Esophagus squamous epithelium (tissue), 5 donors: ENCODE results near the gene E2F7. TPM values are rescaled to one million over a fixed set of nuclear protein-coding genes. Genes with fewer than 3 reads are reported as not detected.

Experiments
- DNase-seq: peaks from one replicate; lab custom pipeline; 2025; lab: John Stamatoyannopoulos, UW
- H3K27ac ChIP-seq, 4 donors: fragments of 200-600 bp; sonication (generic); one replicate each; pipeline ENCODE4 v1.5.1; 2016 to 2019; ENCODE audit warnings: mild to moderate bottlenecking in 1 of 4
- H3K27me3 ChIP-seq, 4 donors: fragments of 200-600 bp; sonication (generic); 1 replicate in 3 of 4; 2 replicates in 1 of 4; pipeline versions ENCODE4 v1.5.1 to v1.6.0; 2017 to 2021; ENCODE audit warnings: antibody characterized with exemption in 1 of 4
- H3K36me3 ChIP-seq, 3 donors: fragments of 200-600 bp; sonication (generic); one replicate each; pipeline ENCODE4 v1.5.1; 2016 to 2019
- H3K4me1 ChIP-seq, 3 donors: fragments of 200-600 bp; sonication (generic); one replicate each; pipeline ENCODE4 v1.5.1; 2017 to 2019
- H3K4me3 ChIP-seq, 4 donors: fragments of 200-600 bp; sonication (generic); 1 replicate in 3 of 4; 2 replicates in 1 of 4; pipeline ENCODE4 v1.5.1; 2016 to 2019; ENCODE audit warnings: mild to moderate bottlenecking in 2 of 4, moderate library complexity in 1 of 4
- H3K9me3 ChIP-seq, 3 donors: fragments of 200-600 bp; sonication (generic); one replicate each; pipeline ENCODE4 v1.5.1; 2016 to 2019
- POLR2A ChIP-seq, 4 donors: fragments of 450-650 bp; IDR thresholded peaks; one replicate each; pipeline ENCODE4 v1.6.1; 2017; ENCODE audit warnings: antibody characterized with exemption in 4 of 4, mild to moderate bottlenecking in 4 of 4, moderate library complexity in 3 of 4
- WGBS, 2 donors: methylation state at CpG; one replicate each; pipeline ENCODE4 v1.1.5; 2018; 5-methylcytosine and 5-hydroxymethylcytosine counted together
- intact Hi-C: fragments of 100-400 bp; cut with DNase I; formaldehyde crosslinking; loops from one replicate; pipeline ENCODE4 v1.15.0; 2022
- total RNA-seq, 4 donors: library from RNA; depleted of rRNA; stranded (reverse); fragments of >200 nt; gene quantifications; one replicate each; pipeline ENCODE4 v1.1.0, GENCODE V29; 2016
- TF ChIP-seq, protein P1 (sequence below), 6 experiments: fragments of 450-650 bp in 4 of 6; fragments of 200-600 bp in 2 of 6; sonication (generic) in 2 of 6; IDR thresholded peaks; one replicate each; pipeline ENCODE4 v1.5.1; 2016 to 2019; ENCODE audit warnings: antibody characterized with exemption in 6 of 6, mild to moderate bottlenecking in 4 of 6, moderate library complexity in 4 of 6
- donor health status: DM: yes; HTN: yes; CAD: no.

Gene E2F7
- total RNA-seq, 4 donors from 2014 or later, result 1.5 to 7.7 (median 7.1) TPM

DNA sequence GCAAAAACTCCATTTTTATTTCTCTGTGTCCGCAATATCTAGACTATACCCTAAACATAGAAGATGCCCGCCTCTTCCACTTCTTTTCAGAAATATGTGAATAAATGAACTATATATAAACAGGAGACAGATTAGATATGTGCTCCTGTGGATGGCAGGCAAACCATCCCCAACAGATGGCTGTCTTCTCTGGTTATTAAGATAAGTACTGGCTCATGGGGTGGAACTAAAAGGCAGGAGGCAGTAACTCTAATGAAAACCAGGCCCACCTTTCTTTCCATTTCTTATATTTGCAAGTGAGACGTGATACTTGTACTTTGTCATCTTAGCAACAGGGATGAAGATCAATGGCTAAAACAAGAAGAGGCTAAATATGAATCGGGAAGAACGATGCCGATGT lies 20.2 kb downstream of the E2F7 start:
- no peak for DNase-seq
- intact Hi-C loops, result no loop called here
- no peak overlapping the region for H3K27ac ChIP-seq
- no peaks in the 10 kb centered on the region for H3K4me1 ChIP-seq
- no peaks in the 10 kb centered on the region for H3K27me3 ChIP-seq
- WGBS, 2 donors, result 82 to 83% methylated on average over 6 of the region's 6 CpGs
- H3K36me3 ChIP-seq, result peaks cover 0 to 14% (median 0%) of the 10 kb centered on the region in 3 donors
- no peak overlapping the region for H3K4me3 ChIP-seq
- TF ChIP-seq, protein P1, sequence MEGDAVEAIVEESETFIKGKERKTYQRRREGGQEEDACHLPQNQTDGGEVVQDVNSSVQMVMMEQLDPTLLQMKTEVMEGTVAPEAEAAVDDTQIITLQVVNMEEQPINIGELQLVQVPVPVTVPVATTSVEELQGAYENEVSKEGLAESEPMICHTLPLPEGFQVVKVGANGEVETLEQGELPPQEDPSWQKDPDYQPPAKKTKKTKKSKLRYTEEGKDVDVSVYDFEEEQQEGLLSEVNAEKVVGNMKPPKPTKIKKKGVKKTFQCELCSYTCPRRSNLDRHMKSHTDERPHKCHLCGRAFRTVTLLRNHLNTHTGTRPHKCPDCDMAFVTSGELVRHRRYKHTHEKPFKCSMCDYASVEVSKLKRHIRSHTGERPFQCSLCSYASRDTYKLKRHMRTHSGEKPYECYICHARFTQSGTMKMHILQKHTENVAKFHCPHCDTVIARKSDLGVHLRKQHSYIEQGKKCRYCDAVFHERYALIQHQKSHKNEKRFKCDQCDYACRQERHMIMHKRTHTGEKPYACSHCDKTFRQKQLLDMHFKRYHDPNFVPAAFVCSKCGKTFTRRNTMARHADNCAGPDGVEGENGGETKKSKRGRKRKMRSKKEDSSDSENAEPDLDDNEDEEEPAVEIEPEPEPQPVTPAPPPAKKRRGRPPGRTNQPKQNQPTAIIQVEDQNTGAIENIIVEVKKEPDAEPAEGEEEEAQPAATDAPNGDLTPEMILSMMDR (IDR thresholded peaks at IDR 0.05), result no peak
- no peak for TF ChIP-seq POLR2A (IDR thresholded peaks at IDR 0.05)
- no peaks in the 10 kb centered on the region for H3K9me3 ChIP-seq

DNA sequence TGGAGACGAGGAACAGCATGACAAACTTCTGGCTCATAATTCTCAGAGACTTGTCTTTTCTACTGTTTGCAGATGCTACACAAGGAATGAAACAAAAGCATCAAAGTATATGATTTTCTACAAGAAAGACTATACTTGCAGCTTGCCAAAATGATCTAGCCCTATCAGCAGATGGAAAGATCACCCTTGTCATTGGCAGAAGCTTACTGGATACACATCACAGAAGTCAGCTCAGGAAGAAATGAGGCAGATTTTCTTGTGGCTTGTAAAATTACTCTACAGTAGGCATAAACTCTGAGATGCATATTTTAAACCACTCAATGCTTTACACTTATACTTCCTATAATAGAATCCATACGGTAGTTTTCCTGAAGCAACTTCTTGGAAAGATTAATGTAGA lies 20.6 kb downstream of the E2F7 start:
- Histone ChIP-seq H3K4me3 (no peak overlapping the region), H3K4me1 (no peaks in the 10 kb centered on the region), H3K9me3 (no peaks in the 10 kb centered on the region), H3K27ac (no peak overlapping the region), H3K27me3 (no peaks in the 10 kb centered on the region), H3K36me3 (peaks cover 0 to 14% (median 0%) of the 10 kb centered on the region in 3 donors)
- intact Hi-C loops, result no loop called here
- TF ChIP-seq POLR2A (IDR thresholded peaks at IDR 0.05), result no peak
- TF ChIP-seq, protein P1 (IDR thresholded peaks at IDR 0.05), result no peak
- WGBS, 2 donors, result 88 to 89% methylated on average over 2 of the region's 2 CpGs
- no peak for DNase-seq

GRCh38 chr12:77042833-77043232 lies 22.5 kb downstream of the E2F7 start:
- no peak overlapping the region for H3K4me3 ChIP-seq
- H3K27ac ChIP-seq, result no peak overlapping the region
- 94 to 95% methylated on average over 8 of the region's 8 CpGs for WGBS, 2 donors
- peaks cover 0 to 14% (median 0%) of the 10 kb centered on the region in 3 donors for H3K36me3 ChIP-seq
- intact Hi-C loops, result no loop called here
- H3K9me3 ChIP-seq, result no peaks in the 10 kb centered on the region
- no peaks in the 10 kb centered on the region for H3K27me3 ChIP-seq
- no peaks in the 10 kb centered on the region for H3K4me1 ChIP-seq
- TF ChIP-seq, protein P1 (IDR thresholded peaks at IDR 0.05), result no peak
- no peak for TF ChIP-seq POLR2A (IDR thresholded peaks at IDR 0.05)
- DNase-seq, result no peak

DNA sequence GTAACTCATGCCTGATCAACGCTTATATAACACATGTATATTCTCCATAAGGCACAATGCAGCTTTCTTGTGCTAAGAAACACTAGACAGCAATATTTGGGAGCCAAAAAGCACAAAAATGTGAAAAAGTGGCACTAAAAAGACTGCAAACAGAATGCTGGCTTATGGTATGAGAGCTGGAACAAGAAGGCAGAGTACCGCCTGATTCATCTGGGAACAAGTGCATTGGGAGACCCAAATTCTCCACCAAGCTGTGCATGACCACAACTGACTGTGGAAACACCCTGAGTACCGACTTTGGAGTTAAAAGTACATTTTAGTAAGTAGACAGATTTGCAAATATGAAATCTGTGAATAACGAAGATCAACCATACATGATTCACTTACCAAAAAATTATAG lies 25.1 kb downstream of the E2F7 start:
- Histone ChIP-seq H3K4me3 (no peak overlapping the region), H3K27me3 (no peaks in the 10 kb centered on the region), H3K36me3 (peaks cover 0 to 8% (median 0%) of the 10 kb centered on the region in 3 donors), H3K27ac (no peak overlapping the region), H3K9me3 (no peaks in the 10 kb centered on the region), H3K4me1 (no peaks in the 10 kb centered on the region)
- 92 to 95% methylated on average over 4 of the region's 4 CpGs for WGBS, 2 donors
- intact Hi-C loops, result no loop called here
- DNase-seq, result no peak
- TF ChIP-seq POLR2A (IDR thresholded peaks at IDR 0.05), result no peak
- TF ChIP-seq, protein P1 (IDR thresholded peaks at IDR 0.05), result no peak

GRCh38 chr12:77035226-77035625 lies 30.1 kb downstream of the E2F7 start:
- Histone ChIP-seq H3K27me3 (no peaks in the 10 kb centered on the region), H3K4me3 (no peak overlapping the region), H3K4me1 (no peaks in the 10 kb centered on the region), H3K27ac (no peak overlapping the region), H3K9me3 (no peaks in the 10 kb centered on the region), H3K36me3 (no peaks in the 10 kb centered on the region)
- TF ChIP-seq, protein P1 (IDR thresholded peaks at IDR 0.05), result no peak
- DNase-seq, result no peak
- WGBS, 2 donors, result 68 to 79% methylated on average over 1 of the region's 1 CpG
- intact Hi-C loops, result no loop called here
